Measurements from ENCODE around the gene YRDC.

YRDC gene

DNA sequence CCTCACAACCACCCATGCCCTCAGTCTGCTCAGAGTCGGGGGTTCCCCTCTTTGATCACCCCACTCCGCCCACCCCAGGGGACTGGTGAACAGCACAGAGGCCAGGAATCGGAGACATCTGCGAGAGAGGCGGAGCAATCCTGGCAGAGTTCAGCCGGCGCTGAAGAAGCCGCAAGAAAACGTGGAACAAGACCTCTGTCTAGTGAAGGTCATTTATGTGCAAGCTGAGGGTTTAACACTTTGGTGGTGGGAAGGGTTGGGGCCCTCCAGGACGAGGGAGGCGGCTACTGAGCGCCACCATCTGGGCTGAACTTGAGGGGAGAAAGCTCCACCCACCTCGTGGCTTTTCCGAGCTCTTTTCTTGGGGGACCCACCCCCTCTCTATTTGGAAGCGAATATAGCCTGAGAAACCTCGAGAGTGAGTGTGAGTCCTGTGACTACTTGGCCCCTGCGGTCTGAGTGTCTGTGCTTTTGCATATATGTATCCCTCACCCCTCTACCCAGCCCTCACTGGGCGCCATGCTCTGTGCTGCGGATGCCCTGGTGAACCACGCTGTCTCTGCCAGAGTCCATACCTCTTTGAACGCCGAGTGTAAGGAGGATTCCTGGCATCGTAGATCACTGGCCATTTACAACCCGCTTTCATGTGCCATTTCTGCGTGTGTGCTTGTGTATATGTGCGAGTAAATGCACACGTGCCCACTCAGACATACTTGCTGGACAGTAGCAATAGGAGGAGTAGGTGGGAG is 41.9 kb downstream of the YRDC start:
- no peak for DNase-seq (ENCODE audit: low spot score)

DNA sequence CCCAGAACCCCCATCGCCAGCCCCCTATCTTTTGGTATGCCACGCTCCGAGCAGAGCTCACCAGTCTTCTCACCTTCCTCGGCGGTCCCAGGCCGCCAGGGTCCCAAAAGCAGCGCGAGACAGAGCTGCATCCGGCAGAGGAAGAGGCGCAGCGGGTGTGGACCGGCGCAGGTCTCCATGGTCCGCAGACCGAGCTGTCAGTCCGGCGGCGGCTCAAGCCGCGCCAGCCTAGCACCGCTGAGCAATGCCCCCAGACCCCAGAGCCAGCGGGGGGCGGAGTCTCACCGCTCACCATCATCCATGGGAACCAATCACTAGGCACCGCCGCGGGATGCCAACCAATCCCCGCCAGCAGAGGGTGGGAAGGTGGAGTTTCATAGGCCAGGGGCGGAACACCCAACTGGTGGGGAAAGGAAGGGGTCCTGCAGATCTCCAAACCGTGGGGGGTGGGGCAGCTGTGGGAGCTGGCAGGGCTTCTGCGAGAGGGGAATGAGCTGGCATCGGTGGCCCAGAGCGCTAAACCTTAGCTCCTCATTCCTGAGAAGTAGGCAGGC is 43.0 kb downstream of the YRDC start, which contains the start of gene EPHA10:
TSS of gene EPHA10 (minus strand) at position 233 of the 554 bp plus-strand sequence. CDS start at position 179, 54 bp downstream.
- no peak for DNase-seq (ENCODE audit: low spot score)

DNA sequence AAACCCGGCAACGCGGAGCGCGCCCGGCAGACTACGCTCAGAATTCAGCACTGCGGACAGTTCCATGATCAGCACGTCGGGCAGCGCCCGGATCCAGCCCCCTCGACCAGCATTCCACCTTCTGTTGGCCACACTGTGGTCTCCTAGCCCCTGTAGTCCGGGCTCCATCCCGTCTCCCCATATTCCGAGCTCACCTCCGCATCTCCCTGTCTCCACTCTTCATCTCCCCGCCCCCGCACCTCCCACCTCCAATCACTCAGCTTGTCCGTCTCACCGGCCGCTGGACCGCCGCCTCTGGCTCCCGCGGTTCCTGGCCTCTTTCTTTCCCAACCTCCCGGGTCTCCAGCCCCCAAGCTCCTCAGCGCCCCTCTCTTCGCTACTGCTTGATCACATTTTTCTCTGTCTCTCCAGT is 43.6 kb downstream of the YRDC start:
- peak; percentile 47 for DNase-seq (ENCODE audit: low spot score)

DNA sequence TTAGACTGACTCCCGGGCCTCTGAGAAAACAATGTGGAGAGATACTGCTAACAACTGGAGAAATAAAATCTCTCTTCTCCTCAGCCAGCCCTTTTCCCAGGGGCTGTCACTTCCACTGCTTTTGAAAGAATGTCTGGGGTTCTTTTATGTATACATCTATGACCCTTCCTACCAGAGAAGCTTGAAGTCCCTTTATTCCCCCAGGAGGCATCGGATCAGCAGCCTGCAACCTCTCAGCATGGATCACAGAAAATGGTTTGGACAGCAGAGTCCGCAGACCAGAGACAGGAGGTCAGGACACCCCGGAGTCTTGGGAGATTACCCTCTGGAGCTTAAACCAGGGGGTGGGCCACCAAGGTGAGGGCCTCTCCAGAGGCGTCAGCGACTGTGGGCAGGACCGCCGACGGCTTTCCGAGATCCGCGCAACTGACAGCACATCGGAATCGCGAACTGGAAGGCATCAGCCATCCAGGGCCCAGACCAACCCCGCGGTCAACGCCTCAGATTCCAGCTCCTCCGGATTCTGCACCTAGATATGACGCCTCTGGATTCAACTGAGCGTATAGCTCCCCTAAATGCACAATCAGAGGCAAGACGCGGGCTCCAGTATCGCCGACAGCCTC is 44.1 kb downstream of the YRDC start:
- DNase-seq (ENCODE audit: low spot score), result no peak

DNA sequence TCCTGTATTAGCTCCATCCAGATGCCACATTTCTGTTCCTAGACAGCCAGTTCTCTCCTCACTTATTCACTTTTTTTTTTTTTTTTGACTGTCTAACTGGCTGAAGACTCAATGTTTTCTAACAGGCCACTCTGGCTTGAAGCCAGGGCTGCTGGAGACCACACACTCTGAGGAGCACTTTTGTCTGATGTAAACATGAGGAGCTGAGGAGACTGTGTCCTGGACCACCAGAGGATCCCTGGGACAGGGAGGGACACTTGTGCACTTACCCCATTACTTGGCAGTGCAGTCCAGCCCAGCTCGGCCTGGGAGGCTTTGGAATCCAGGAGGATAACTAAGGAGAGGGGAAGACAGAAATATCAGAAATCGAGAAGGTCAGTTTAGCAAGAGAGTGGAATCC is 45.5 kb downstream of the YRDC start:
- DNase-seq (ENCODE audit: low spot score), result no peak

DNA sequence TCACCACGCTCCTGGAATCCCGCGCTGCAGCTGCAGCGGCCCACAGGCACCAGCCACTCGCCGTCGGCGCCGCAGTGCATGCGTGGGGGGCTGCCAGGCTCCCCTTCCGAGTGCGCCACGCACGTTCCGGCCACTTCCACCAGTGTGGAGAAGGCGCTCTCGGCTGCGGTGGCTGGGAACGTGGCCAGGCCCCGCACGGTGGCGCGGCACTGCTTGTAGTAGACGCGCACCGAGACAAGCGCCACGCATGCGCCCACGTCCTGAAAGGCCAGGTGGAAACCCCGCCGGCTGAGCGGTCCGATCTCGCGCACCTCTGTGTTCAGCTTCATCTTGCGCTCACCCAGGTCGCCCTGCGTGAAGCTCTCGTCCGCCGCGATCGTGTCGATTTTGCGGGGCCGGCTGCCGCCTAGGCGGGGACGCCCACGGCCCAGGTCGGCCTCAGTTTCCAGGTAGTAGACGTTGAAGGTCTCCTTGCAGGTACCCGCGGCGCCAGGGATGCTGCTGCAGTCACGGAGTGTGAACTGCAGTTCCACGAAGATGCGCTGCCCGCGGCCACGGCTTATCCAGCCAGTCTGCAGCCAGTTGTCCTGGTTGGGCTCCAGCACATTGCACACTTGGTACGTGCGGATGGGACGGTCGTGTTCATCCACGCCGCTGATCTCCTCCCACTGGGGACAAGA is 46.5 kb downstream of the YRDC start:
- DNase-seq (ENCODE audit: low spot score), result no peak

DNA sequence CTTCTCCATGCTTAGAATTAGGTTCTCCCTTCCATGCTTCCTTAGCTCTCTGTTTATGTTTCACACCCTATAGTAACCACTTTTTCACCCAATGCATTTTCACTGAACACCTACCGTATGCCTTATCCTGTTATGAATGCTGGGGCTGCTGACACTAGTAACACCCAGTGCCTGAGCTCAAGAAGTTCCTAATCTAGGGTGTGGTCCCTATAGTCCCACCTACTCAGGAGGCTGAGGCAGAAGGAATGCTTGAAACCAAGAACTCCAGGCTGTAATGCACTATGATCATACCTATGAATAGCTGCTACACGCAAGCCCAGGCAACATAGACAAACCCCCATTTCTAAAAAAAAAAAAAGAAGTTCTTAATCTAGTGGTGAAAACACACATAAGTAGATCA is 48.6 kb downstream of the YRDC start:
- no peak for DNase-seq (ENCODE audit: low spot score)

DNA sequence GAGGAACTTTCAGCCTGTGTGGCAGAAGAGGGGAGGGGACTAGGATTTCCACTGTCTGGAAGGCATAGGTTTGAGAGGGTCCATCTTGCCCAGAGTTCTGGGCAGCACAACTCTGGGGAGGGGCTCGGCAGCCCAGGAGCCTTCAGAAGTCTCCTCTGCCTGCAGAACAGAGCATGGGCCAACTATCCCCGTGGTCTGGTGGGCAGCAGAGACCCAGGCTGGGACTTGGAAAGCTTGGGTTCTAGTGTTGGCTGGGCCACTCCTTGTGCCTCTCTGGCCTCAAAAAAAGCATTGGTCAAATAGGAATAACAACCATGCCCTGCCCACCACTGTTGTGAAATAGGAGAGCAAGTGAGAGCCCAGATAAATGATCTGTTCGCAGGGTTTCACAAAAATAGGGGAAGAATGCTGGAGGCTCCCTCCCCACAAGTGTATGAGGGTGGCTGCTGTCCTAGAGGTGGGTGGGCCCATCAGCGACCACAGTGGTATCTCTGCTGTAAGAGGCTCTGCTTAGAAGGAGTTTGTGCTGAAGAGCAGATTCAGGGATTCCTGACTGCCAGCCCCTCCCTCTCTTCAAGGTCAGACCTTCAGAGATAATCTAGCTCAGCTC is 52.0 kb downstream of the YRDC start:
- no peak for DNase-seq (ENCODE audit: low spot score)

DNA sequence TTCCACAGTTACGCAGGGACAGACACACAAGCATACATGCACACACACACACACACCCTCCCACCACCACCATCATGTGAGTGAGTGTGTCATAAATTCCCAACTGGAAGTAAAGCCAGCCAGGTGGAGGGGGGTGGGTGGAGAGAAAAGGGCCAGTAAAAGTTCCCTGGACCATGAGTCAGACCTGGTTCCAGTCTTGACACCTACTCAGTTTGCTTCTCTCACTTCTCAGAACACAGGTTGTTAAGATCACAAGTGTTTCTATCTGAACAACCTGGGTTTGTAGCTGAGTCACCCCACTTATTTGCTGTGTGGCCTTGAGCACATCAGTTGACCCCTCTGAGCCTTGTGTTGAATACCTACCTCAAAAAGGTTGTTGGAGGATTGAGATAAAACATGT is 52.7 kb downstream of the YRDC start:
- no peak for DNase-seq (ENCODE audit: low spot score)

DNA sequence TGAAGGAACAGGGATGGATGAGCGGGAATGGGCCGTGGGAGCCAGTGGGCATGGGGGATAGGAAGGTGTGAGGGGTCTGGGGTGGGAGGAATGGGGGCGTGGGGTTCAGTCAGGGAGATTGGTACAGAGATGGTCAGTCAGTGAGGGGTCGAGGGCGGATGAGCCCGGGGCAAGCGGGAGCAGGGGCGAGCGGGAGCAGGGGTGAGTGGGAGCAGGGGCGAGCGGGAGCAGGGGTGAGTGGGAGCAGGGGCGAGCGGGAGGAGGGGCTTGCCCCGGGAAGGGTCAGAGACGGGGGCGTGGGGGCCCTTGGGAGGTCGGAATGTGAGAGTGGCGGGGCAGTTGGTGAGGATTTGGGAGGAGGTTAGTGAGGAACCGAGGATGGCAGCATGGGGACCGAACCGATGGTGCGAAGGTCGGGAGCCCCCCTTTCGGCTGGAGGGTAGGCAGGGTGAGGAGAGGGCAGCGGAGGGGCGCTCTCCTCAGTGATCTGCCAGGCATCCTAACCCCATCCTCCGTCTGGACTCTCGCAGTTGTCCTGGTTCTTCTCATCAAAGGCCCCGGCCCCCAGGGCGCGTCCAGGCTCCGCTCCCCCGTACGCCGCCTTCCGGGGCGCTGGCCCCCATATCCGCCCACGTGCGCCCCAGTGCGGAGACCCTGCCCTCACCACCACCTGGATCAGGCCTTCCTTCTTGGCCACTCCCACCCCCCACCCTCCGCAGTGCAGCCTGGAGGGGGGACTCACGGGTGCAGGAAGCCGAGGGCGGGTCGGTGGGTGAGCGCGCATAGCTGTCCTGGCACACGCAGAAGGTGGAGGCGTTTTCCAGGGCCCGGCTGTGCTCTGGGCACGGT is 54.3 kb downstream of the YRDC start:
- DNase-seq (ENCODE audit: low spot score), result no peak
